Endodermal cell (in vitro differentiated cells): Measurements from ENCODE around the gene RBM20. TPM values are rescaled to one million over a fixed set of nuclear protein-coding genes. Genes with fewer than 3 reads are reported as not detected.

Source experiments
- DNase-seq: peaks from one replicate; pipeline ENCODE4 v3.0.0-alpha.2; 2017
- H3K27ac ChIP-seq: 2 replicates; pipeline ENCODE4 v1.5.1; 2013; ENCODE audit warnings: mild to moderate bottlenecking, low read depth, low read length, moderate library complexity
- H3K27me3 ChIP-seq: 2 replicates; pipeline ENCODE4 v1.6.1; 2013; ENCODE audit warnings: mild to moderate bottlenecking, low read length, moderate library complexity; ENCODE audit not compliant: insufficient read depth, control insufficient read depth, poor library complexity, severe bottlenecking
- H3K36me3 ChIP-seq: 2 replicates; pipeline ENCODE4 v1.7.0; 2013; ENCODE audit warnings: mild to moderate bottlenecking, low read length, moderate library complexity; ENCODE audit not compliant: control insufficient read depth, insufficient read depth
- H3K4me1 ChIP-seq: one replicate; pipeline ENCODE4 v1.7.0; 2013; ENCODE audit warnings: low read length; ENCODE audit not compliant: control insufficient read depth, insufficient read depth
- H3K4me3 ChIP-seq: 2 replicates; pipeline ENCODE4 v1.5.1; 2013; ENCODE audit warnings: mild to moderate bottlenecking, low read length, moderate library complexity
- H3K9ac ChIP-seq: 2 replicates; pipeline ENCODE4 v1.6.1; 2013; ENCODE audit warnings: mild to moderate bottlenecking, low read length, moderate library complexity; ENCODE audit not compliant: poor library complexity, severe bottlenecking; ENCODE audit errors: extremely low read depth
- H3K9me3 ChIP-seq: 2 replicates; pipeline ENCODE4 v1.6.1; 2013; ENCODE audit warnings: mild to moderate bottlenecking, low read length, moderate library complexity; ENCODE audit not compliant: control insufficient read depth
- H3K27ac Mint-ChIP-seq: 2 replicates; pipeline ENCODE4 v1.8.0; 2020; ENCODE audit warnings: mixed read lengths
- H3K27me3 Mint-ChIP-seq: 2 replicates; pipeline ENCODE4 v1.8.0; 2021; ENCODE audit warnings: mild to moderate bottlenecking, mixed read lengths; ENCODE audit not compliant: insufficient read depth
- H3K36me3 Mint-ChIP-seq: 2 replicates; pipeline ENCODE4 v1.8.0; 2020; ENCODE audit warnings: low read depth, mixed read lengths
- H3K4me1 Mint-ChIP-seq: 2 replicates; pipeline ENCODE4 v1.8.0; 2020; ENCODE audit warnings: mixed read lengths
- H3K4me3 Mint-ChIP-seq: 2 replicates; pipeline ENCODE4 v1.8.0; 2020; ENCODE audit warnings: mild to moderate bottlenecking, moderate library complexity, mixed read lengths
- H3K9me3 Mint-ChIP-seq: 2 replicates; pipeline ENCODE4 v1.8.0; 2020; ENCODE audit warnings: mild to moderate bottlenecking, mixed read lengths
- CTCF ChIP-seq: fragments of 200-600 bp; sonication (generic); conservative IDR thresholded peaks from 2 replicates; pipeline ENCODE4 v1.5.0; 2021; ENCODE audit warnings: antibody characterized with exemption, mild to moderate bottlenecking
- WGBS, 2 experiments: methylation state at CpG; one replicate each; pipeline versions ENCODE4 v1.1.5 to v1.1.7; 2013; ENCODE audit warnings: missing lambda C conversion rate in 2 of 2, mixed read lengths in 1 of 2; ENCODE audit not compliant: insufficient coverage in 1 of 2, insufficient read length in 1 of 2; 5-methylcytosine and 5-hydroxymethylcytosine counted together
- total RNA-seq, 2 donors: library from RNA; stranded (reverse); fragmentation: NEBNext Ultra II Directional in 1 of 2; extraction: Animal tissue kit (Norgen Biotek cat#: 25700) in 1 of 2; gene quantifications; 2 replicates in 1 of 2; 3 replicates in 1 of 2; pipeline ENCODE4 v1.2.1, GENCODE V29; 2021

The RBM20 gene
- total RNA-seq, 2 donors from 2014 or later, result 6.2 to 7.0 TPM

DNA sequence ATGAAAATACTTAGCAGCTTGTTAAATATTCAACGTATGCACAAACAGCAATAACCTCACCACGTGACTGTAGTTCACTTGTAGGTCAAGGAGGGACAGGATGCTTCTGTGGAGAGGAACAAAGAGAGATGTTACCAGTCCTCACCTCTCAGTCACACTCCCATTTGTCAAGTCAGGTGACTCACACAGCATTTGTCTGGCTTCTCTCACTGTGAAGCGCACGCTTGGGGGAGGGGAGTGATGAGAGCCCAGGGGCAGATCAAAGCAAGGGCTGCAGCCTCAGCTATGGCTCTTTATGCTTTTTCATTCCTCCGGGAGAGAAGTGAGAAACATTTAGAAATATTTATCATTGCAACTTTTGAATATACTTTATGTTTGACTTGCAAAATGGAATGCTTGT, 2.9 kb upstream of the RBM20 start:
- H3K4me1 Mint-ChIP-seq, result peaks cover 50% of the 10 kb centered on the region

GRCh38 chr10:110642204-110643034, 1.7 kb upstream of the RBM20 start:
- Histone ChIP-seq H3K27me3 (peaks cover 32% of the 10 kb centered on the region), H3K4me3 (peak overlapping the region; percentile 85)
- TF ChIP-seq CTCF, result no peak

More for the DNA sequence above, 2.9 kb upstream of the RBM20 start:
- peak; percentile 96 for DNase-seq
- Histone ChIP-seq H3K27me3 (peaks cover 32% of the 10 kb centered on the region), H3K4me3 (peak overlapping the region; percentile 43), H3K27ac (no peak overlapping the region), H3K4me1 (peaks cover 24% of the 10 kb centered on the region), H3K9me3 (no peaks in the 10 kb centered on the region), H3K9ac (no peak overlapping the region), H3K36me3 (no peaks in the 10 kb centered on the region)
- Mint-ChIP-seq H3K27me3 (peaks cover 29% of the 10 kb centered on the region), H3K36me3 (no peaks in the 10 kb centered on the region), H3K4me3 (peak overlapping the region; percentile 35), H3K27ac (peak overlapping the region; percentile 83), H3K9me3 (no peaks in the 10 kb centered on the region)
- TF ChIP-seq CTCF, result no peak
- WGBS, 2 experiments, result 4% methylated on average over 4 of the region's 5 CpGs; no CpG with 5 or more reads in 1 of the 2 experiments

DNA sequence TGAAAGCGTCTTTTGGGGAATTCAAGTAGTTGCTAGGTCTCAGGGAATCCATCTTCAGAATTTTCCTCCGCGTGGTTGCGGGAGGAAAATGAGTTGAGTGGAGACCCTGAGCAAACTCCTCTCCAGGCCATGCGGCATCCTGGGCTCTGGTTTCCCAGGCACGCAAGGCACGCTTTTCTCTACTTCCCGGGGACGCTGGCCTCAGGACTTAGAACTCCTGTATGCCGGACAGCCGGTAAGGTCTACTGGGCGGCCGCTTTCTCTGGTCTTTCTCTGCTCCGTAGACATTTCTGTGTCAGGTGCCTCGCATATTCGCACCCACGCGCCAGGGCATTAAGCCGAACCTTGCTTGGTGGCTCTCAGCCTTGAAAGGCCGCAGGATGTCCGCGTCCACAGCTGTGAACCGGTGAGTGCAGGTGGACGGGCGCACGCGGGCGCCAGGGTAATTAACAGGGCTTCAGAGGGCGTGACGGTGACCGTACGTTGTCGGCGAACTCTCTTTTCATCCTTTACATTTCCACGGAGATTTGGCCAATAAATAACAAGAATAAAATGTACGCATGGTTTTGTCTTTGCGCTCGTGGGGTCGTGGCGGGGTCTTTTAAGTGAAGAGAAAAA, 992 bp upstream of the RBM20 start:
- TF ChIP-seq CTCF, result no peak
- no peak overlapping the region for H3K27ac ChIP-seq
- Mint-ChIP-seq H3K9me3 (no peaks in the 10 kb centered on the region), H3K27me3 (peaks cover 32% of the 10 kb centered on the region), H3K36me3 (no peaks in the 10 kb centered on the region), H3K27ac (peak overlapping the region; percentile 85), H3K4me1 (peaks cover 32% of the 10 kb centered on the region), H3K4me3 (peak overlapping the region; percentile 77)
- H3K36me3 ChIP-seq, result no peaks in the 10 kb centered on the region
- peaks cover 32% of the 10 kb centered on the region for H3K27me3 ChIP-seq
- peaks cover 11% of the 10 kb centered on the region for H3K4me1 ChIP-seq
- peak; percentile 86 for DNase-seq
- no peaks in the 10 kb centered on the region for H3K9me3 ChIP-seq
- 3% methylated on average over 14 to 40 of the region's 40 CpGs for WGBS, 2 experiments
- peak overlapping the region; percentile 47 for H3K9ac ChIP-seq
- peak overlapping the region; percentile 85 for H3K4me3 ChIP-seq

More at GRCh38 chr10:110642204-110643034, 1.7 kb upstream of the RBM20 start:
- Mint-ChIP-seq H3K27me3 (peaks cover 32% of the 10 kb centered on the region), H3K4me3 (peak overlapping the region; percentile 77), H3K4me1 (peaks cover 38% of the 10 kb centered on the region), H3K27ac (peak overlapping the region; percentile 29), H3K36me3 (no peaks in the 10 kb centered on the region), H3K9me3 (no peaks in the 10 kb centered on the region)
- Histone ChIP-seq H3K9me3 (no peaks in the 10 kb centered on the region), H3K27ac (no peak overlapping the region), H3K36me3 (no peaks in the 10 kb centered on the region), H3K9ac (peak overlapping the region; percentile 47), H3K4me1 (peaks cover 14% of the 10 kb centered on the region)
- WGBS, 2 experiments, result 20 to 40% methylated on average over 6 to 14 of the region's 14 CpGs
- no peak for DNase-seq
